OCI-LY3 (cell line): ENCODE measurements around the gene EPHB1.

Source experiments
- EZH2phosphoT487 ChIP-seq: fragments of 200-600 bp; shearing (Covaris generic); IDR thresholded peaks from 2 replicates; pipeline ENCODE4 v1.6.1; 2018; ENCODE audit warnings: antibody characterized with exemption, mixed run types, low read depth
- TF ChIP-seq, protein P1 (sequence below): fragments of 200-600, 300-600 bp; sonication (generic); IDR thresholded peaks from 2 replicates; pipeline ENCODE4 v1.5.1; 2014; ENCODE audit warnings: antibody characterized with exemption, low read length, low read depth

DNA sequence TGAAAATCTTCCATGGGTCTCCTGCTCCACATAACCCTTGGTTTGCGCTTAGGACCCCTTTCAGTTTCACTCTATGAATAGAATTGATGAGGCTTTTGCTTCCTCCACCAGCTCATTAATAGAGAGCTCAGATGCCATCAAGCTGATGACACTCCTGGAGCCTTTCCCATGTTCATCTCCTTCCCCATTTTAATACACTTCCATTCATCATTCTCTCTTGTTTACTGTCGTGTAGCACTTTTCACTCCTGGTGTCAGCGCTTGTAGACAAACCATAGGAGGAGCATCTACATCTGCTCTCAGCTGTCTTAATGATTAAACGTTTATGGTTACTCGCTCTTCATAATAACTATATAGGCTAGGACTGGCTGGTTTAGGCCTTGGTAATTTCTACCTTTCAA lies 363.5 kb downstream of the EPHB1 start:
- TF ChIP-seq, protein P1, sequence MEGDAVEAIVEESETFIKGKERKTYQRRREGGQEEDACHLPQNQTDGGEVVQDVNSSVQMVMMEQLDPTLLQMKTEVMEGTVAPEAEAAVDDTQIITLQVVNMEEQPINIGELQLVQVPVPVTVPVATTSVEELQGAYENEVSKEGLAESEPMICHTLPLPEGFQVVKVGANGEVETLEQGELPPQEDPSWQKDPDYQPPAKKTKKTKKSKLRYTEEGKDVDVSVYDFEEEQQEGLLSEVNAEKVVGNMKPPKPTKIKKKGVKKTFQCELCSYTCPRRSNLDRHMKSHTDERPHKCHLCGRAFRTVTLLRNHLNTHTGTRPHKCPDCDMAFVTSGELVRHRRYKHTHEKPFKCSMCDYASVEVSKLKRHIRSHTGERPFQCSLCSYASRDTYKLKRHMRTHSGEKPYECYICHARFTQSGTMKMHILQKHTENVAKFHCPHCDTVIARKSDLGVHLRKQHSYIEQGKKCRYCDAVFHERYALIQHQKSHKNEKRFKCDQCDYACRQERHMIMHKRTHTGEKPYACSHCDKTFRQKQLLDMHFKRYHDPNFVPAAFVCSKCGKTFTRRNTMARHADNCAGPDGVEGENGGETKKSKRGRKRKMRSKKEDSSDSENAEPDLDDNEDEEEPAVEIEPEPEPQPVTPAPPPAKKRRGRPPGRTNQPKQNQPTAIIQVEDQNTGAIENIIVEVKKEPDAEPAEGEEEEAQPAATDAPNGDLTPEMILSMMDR = no peak
- TF ChIP-seq EZH2phosphoT487 = no peak
